Activated CD8-positive, alpha-beta T cell treated with anti-CD3 and anti-CD28 coated beads for 36 hours (primary cell): Measurements from ENCODE around the gene PTPRN2. TPM values are rescaled to one million over a fixed set of nuclear protein-coding genes. Genes with fewer than 3 reads are reported as not detected.

Source experiments
- ATAC-seq: fragments of 200-7000 bp; cut with Tn5 transposase; one replicate; pipeline ENCODE4 v1.10.0; 2021; ENCODE audit warnings: mild to moderate bottlenecking, moderate library complexity
- CTCF ChIA-PET: fragments of 350-600 bp; sonication (Branson Sonifier 250); formaldehyde crosslinking; loops from one replicate; lab custom pipeline; 2021; ENCODE audit warnings: antibody characterized with exemption; lab: Charles Lee
- POLR2A ChIA-PET: fragments of 350-600 bp; sonication (Branson Sonifier 250); formaldehyde crosslinking; loops from one replicate; lab custom pipeline; 2021; ENCODE audit warnings: antibody characterized with exemption; lab: Charles Lee
- DNase-seq: peaks from one replicate; pipeline ENCODE4 v3.0.0-alpha.2; 2020
- H3K27ac Mint-ChIP-seq: one replicate; pipeline ENCODE4 v1.8.0; 2021; ENCODE audit warnings: mild to moderate bottlenecking, mixed read lengths
- H3K27me3 Mint-ChIP-seq: one replicate; pipeline ENCODE4 v1.8.0; 2021; ENCODE audit warnings: mixed read lengths
- H3K36me3 Mint-ChIP-seq: one replicate; pipeline ENCODE4 v1.8.0; 2021; ENCODE audit warnings: low read depth, mixed read lengths
- H3K4me1 Mint-ChIP-seq: one replicate; pipeline ENCODE4 v1.8.0; 2021; ENCODE audit warnings: low read depth, mixed read lengths
- H3K4me3 Mint-ChIP-seq: one replicate; pipeline ENCODE4 v1.8.0; 2021; ENCODE audit warnings: mild to moderate bottlenecking, moderate library complexity, mixed read lengths
- H3K9me3 Mint-ChIP-seq: one replicate; pipeline ENCODE4 v1.8.0; 2021; ENCODE audit warnings: mixed read lengths
- intact Hi-C: fragments of 100-400 bp; cut with micrococcal nuclease; formaldehyde crosslinking; loops from one replicate; pipeline ENCODE4 v1.10.0; 2022
- total RNA-seq, 2 experiments: library from RNA; stranded (reverse); gene quantifications; one replicate each; pipeline ENCODE4 v1.2.3, GENCODE V29; 2021
- TF ChIP-seq, protein P1 (sequence below): fragments of 200-600 bp; IDR thresholded peaks from one replicate; pipeline ENCODE4 v1.8.0; 2022; ENCODE audit warnings: antibody characterized with exemption, mild to moderate bottlenecking

The PTPRN2 gene
- total RNA-seq, 2 experiments from 2014 or later = 0.49 to 0.65 TPM

DNA sequence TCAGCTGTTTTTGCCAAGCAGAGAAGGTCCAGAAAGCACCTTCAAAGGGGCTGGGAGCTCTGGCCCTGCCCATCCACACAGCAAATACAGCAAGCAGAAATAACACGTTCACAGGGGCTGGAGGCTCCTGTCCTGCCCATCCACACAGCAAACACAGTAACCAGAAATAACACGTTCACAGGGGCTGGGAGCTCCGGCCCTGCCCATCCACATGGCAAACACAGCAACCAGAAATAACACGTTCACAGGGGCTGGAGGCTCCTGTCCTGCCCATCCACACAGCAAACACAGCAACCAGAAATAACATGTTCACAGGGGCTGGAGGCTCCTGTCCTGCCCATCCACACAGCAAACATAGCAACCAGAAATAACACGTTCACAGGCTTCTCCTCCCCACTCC is 558.1 kb downstream of the PTPRN2 start:
- peaks cover 1% of the 10 kb centered on the region for H3K27me3 Mint-ChIP-seq
- POLR2A ChIA-PET = no interaction called here
- intact Hi-C loops = no loop called here
- CTCF ChIA-PET = no interaction called here
- DNase-seq = no peak
- H3K4me1 Mint-ChIP-seq = no peaks in the 10 kb centered on the region
- no peak for ATAC-seq
- TF ChIP-seq, protein P1, sequence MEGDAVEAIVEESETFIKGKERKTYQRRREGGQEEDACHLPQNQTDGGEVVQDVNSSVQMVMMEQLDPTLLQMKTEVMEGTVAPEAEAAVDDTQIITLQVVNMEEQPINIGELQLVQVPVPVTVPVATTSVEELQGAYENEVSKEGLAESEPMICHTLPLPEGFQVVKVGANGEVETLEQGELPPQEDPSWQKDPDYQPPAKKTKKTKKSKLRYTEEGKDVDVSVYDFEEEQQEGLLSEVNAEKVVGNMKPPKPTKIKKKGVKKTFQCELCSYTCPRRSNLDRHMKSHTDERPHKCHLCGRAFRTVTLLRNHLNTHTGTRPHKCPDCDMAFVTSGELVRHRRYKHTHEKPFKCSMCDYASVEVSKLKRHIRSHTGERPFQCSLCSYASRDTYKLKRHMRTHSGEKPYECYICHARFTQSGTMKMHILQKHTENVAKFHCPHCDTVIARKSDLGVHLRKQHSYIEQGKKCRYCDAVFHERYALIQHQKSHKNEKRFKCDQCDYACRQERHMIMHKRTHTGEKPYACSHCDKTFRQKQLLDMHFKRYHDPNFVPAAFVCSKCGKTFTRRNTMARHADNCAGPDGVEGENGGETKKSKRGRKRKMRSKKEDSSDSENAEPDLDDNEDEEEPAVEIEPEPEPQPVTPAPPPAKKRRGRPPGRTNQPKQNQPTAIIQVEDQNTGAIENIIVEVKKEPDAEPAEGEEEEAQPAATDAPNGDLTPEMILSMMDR = no peak
- H3K36me3 Mint-ChIP-seq = peaks cover 1% of the 10 kb centered on the region
- no peak overlapping the region for H3K27ac Mint-ChIP-seq
- no peak overlapping the region for H3K4me3 Mint-ChIP-seq
- peaks cover 5% of the 10 kb centered on the region for H3K9me3 Mint-ChIP-seq

DNA sequence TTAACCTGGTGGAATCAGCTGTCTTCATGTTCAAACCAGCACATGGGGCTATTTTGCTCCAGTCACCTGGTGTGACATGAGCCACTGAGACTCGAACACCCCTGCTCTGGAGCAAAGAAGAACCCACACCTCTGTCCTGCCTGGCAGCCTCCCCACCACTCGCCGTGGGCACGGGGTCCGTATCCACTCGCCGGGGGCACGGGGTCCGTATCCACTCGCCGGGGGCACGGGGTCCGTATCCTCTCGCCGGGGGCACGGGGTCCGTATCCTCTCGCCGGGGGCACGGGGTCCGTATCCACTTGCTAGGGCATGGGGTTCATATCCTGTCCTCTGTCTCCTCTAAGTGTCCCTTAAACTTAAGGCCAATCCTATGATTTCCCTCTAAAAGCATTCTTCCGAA is 558.7 kb downstream of the PTPRN2 start:
- Mint-ChIP-seq H3K27ac (no peak overlapping the region), H3K27me3 (no peaks in the 10 kb centered on the region), H3K36me3 (no peaks in the 10 kb centered on the region), H3K4me3 (no peak overlapping the region), H3K9me3 (peaks cover under 1% of the 10 kb centered on the region), H3K4me1 (no peaks in the 10 kb centered on the region)
- intact Hi-C loops = no loop called here
- POLR2A ChIA-PET = no interaction called here
- TF ChIP-seq, protein P1 = no peak
- CTCF ChIA-PET = no interaction called here
- no peak for ATAC-seq
- DNase-seq = no peak

DNA sequence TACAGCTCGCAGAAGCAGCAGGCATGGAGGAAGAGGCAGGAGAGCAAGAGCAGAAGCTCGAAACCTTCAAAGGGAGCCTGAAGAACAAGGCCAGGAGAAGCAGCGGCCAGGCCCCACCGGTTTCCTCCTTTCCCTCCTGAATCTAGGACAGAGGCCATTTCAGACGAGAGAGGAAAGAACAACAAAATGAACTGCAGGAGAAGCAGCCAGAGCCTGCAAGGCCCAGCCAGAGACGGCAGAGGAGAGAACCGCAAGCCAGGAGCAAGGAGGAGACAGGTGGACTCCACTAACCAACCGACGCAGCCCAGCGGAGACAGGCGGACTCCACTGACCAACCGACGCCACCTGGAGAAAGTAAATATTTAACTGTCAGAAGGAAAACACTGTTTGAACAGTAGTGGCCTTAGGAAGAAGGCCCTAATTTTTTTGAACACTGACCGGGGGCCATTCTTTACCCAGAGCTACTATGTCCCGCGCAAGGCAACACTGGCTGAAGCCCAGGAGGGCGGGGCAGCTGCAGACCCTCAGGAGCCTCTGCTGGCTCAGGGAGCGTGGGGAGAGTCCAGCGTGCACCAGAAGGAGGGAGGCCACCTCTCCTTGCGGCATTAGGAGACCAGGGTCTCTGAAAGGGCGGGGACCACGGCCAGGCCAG is 559.2 kb downstream of the PTPRN2 start:
- ATAC-seq = no peak
- ChIA-PET POLR2A (no interaction called here), CTCF (no interaction called here)
- Mint-ChIP-seq H3K4me3 (no peak overlapping the region), H3K36me3 (no peaks in the 10 kb centered on the region), H3K27ac (no peak overlapping the region), H3K9me3 (no peaks in the 10 kb centered on the region), H3K27me3 (no peaks in the 10 kb centered on the region), H3K4me1 (no peaks in the 10 kb centered on the region)
- intact Hi-C loops = no loop called here
- DNase-seq = no peak
- TF ChIP-seq, protein P1 = no peak

DNA sequence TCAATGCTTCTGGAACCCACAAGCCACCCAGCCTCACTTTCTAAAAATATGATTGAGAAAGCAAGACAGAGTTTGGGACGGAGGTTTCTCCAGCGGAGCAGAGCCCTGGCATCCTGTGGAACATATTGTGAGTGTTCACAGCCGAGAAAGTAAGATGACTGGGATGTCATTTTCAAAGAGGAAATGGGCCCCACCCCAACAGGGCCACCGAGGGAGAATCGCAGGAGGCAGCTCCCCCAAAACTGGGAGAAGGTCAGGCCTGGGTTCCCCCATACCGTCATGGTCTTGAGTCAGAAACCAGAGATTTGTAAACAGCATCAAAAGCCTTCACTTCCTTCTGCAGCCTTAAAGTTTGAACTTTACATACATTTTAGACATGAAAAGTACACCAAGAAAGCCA is 560.0 kb downstream of the PTPRN2 start:
- no peak for ATAC-seq
- Mint-ChIP-seq H3K9me3 (no peaks in the 10 kb centered on the region), H3K27ac (no peak overlapping the region), H3K4me1 (no peaks in the 10 kb centered on the region), H3K36me3 (no peaks in the 10 kb centered on the region), H3K4me3 (no peak overlapping the region), H3K27me3 (no peaks in the 10 kb centered on the region)
- ChIA-PET POLR2A (no interaction called here), CTCF (no interaction called here)
- intact Hi-C loops = no loop called here
- DNase-seq = no peak
- TF ChIP-seq, protein P1 = no peak

DNA sequence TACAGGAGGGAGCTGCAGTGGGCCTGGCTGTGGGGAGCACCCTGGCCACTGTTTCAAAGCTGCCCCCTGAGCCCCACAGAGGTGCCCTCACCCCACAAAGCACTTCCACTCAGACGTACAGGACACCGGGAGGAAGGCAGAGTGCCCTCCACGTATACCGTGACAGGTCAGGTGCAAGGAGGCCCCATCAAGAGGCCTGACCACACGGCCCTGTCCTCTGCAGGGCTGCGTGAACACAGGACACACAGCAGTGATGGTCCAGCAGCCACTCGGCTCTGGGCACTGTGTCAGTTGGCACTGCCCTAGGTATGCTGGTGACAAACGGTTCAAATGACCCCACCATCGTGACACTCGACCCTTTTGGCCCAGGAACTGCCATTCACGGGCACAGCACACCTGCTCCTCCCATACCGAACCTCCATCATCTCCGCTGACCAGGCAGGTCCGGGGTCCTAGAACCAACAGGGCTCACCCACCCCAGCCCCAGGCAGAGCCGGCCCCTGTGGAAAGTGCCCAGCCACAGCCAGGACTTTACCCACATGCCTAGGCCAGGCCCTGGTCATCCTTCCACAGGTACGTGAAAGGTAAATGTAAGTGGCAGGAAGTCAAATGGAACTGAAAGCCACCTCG is 560.9 kb downstream of the PTPRN2 start:
- Mint-ChIP-seq H3K36me3 (no peaks in the 10 kb centered on the region), H3K27me3 (no peaks in the 10 kb centered on the region), H3K4me1 (no peaks in the 10 kb centered on the region), H3K9me3 (no peaks in the 10 kb centered on the region), H3K4me3 (no peak overlapping the region), H3K27ac (no peak overlapping the region)
- TF ChIP-seq, protein P1 = no peak
- ChIA-PET POLR2A (no interaction called here), CTCF (no interaction called here)
- DNase-seq (no peak), ATAC-seq (no peak)
- intact Hi-C loops = no loop called here
